Activated B cell treated with CpG ODN at 0.5 μM for 24 hours (primary cell): Measurements from ENCODE around the gene ZC3H12A. TPM values are rescaled to one million over a fixed set of nuclear protein-coding genes. Genes with fewer than 3 reads are reported as not detected.

ENCODE experiments used
- ATAC-seq: fragments of 200-7000 bp; cut with Tn5 transposase; one replicate; pipeline ENCODE4 v1.10.0; 2021; ENCODE audit warnings: low read depth, mild to moderate bottlenecking, moderate library complexity
- CTCF ChIA-PET: fragments of 350-600 bp; sonication (Branson Sonifier 250); formaldehyde crosslinking; loops from one replicate; lab custom pipeline; 2021; ENCODE audit warnings: antibody characterized with exemption; lab: Charles Lee
- POLR2A ChIA-PET: fragments of 350-600 bp; sonication (Branson Sonifier 250); formaldehyde crosslinking; loops from one replicate; lab custom pipeline; 2021; ENCODE audit warnings: antibody characterized with exemption; lab: Charles Lee
- DNase-seq: peaks from one replicate; pipeline ENCODE4 v3.0.0; 2022
- H3K27ac Mint-ChIP-seq: one replicate; pipeline ENCODE4 v1.8.0; 2020; ENCODE audit warnings: mixed read lengths
- H3K27me3 Mint-ChIP-seq: one replicate; pipeline ENCODE4 v1.8.0; 2021; ENCODE audit warnings: mixed read lengths
- H3K36me3 Mint-ChIP-seq: one replicate; pipeline ENCODE4 v1.8.0; 2021; ENCODE audit warnings: low read depth, mixed read lengths
- H3K4me1 Mint-ChIP-seq: one replicate; pipeline ENCODE4 v1.8.0; 2021; ENCODE audit warnings: mixed read lengths
- H3K4me3 Mint-ChIP-seq: one replicate; pipeline ENCODE4 v1.8.0; 2020; ENCODE audit warnings: mild to moderate bottlenecking, mixed read lengths
- H3K9me3 Mint-ChIP-seq: one replicate; pipeline ENCODE4 v1.8.0; 2020; ENCODE audit warnings: mixed read lengths
- intact Hi-C: fragments of 100-400 bp; cut with micrococcal nuclease; formaldehyde crosslinking; loops from one replicate; pipeline ENCODE4 v1.15.1; 2024
- total RNA-seq: library from RNA; stranded (reverse); gene quantifications from 2 replicates; pipeline ENCODE4 v1.2.3, GENCODE V29; 2022
- TF ChIP-seq, protein P1 (sequence below): fragments of 200-600 bp; IDR thresholded peaks from one replicate; pipeline ENCODE4 v1.8.0; 2022; ENCODE audit warnings: antibody characterized with exemption, mild to moderate bottlenecking

Gene ZC3H12A
- total RNA-seq, 1 donor from 2014 or later: 145 TPM

DNA sequence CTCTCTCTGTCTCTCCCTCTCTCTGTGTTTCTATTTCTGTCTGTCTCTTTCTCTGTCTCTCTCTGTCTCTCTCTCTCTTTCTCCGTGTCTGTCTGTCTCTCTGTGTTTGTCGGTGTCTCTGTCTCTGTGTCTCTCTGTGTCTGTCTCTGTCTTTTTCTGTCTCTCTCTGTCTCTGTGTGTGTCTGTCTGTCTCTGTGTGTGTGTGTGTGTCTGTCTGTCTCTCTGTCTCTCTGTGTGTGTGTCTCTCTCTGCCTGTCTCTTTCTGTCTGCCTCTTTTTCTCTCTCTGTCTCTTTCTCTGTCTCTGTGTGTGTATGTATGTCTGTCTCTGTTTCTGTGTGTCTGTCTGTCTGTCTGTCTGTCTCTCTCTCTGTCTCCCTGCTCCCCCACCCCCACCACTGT, 31.7 kb upstream of the ZC3H12A start:
- CTCF ChIA-PET: no interaction called here

DNA sequence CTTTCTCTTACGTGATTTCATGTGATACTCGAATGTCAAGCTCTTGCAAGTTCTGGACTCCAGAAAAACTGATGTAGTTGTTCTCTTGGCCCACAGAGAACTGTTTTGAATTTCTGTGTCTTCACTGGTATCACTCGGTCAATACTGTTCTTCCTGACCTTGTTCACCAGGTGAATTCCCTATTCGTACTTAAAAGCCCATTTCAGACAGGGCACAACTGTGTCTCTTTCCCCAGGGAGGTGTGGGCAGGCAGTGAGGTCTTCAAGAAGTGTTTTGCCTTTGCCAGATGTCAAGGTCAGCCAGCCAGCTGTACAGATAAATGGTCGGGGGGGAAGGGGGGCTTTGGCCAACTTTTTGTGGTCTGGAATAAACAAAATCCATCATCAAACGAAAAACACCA, 27.5 kb upstream of the ZC3H12A start:
- ChIA-PET POLR2A (no interaction called here), CTCF (no interaction called here)
- TF ChIP-seq, protein P1, sequence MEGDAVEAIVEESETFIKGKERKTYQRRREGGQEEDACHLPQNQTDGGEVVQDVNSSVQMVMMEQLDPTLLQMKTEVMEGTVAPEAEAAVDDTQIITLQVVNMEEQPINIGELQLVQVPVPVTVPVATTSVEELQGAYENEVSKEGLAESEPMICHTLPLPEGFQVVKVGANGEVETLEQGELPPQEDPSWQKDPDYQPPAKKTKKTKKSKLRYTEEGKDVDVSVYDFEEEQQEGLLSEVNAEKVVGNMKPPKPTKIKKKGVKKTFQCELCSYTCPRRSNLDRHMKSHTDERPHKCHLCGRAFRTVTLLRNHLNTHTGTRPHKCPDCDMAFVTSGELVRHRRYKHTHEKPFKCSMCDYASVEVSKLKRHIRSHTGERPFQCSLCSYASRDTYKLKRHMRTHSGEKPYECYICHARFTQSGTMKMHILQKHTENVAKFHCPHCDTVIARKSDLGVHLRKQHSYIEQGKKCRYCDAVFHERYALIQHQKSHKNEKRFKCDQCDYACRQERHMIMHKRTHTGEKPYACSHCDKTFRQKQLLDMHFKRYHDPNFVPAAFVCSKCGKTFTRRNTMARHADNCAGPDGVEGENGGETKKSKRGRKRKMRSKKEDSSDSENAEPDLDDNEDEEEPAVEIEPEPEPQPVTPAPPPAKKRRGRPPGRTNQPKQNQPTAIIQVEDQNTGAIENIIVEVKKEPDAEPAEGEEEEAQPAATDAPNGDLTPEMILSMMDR: no peak
- H3K4me1 Mint-ChIP-seq: peaks cover 8% of the 10 kb centered on the region
- DNase-seq: no peak
- ATAC-seq: no peak
- no peaks in the 10 kb centered on the region for H3K9me3 Mint-ChIP-seq
- H3K36me3 Mint-ChIP-seq: no peaks in the 10 kb centered on the region
- intact Hi-C loops: no loop called here
- H3K4me3 Mint-ChIP-seq: no peak overlapping the region
- H3K27me3 Mint-ChIP-seq: peaks cover 18% of the 10 kb centered on the region
- H3K27ac Mint-ChIP-seq: no peak overlapping the region

More for the DNA sequence above, 31.7 kb upstream of the ZC3H12A start:
- Mint-ChIP-seq H3K27me3 (peaks cover 21% of the 10 kb centered on the region), H3K27ac (no peak overlapping the region), H3K36me3 (no peaks in the 10 kb centered on the region), H3K4me1 (no peaks in the 10 kb centered on the region), H3K9me3 (no peaks in the 10 kb centered on the region), H3K4me3 (no peak overlapping the region)
- TF ChIP-seq, protein P1: no peak
- ATAC-seq: no peak
- POLR2A ChIA-PET: no interaction called here
- no peak for DNase-seq
- intact Hi-C loops: no loop called here

- ATAC-seq: no peak
- Mint-ChIP-seq H3K27me3 (peaks cover 9% of the 10 kb centered on the region), H3K4me3 (no peak overlapping the region), H3K27ac (no peak overlapping the region), H3K36me3 (no peaks in the 10 kb centered on the region), H3K4me1 (peaks cover 8% of the 10 kb centered on the region), H3K9me3 (no peaks in the 10 kb centered on the region)
- no peak for DNase-seq
- TF ChIP-seq, protein P1: no peak
- intact Hi-C loops: no loop called here
- ChIA-PET CTCF (no interaction called here), POLR2A (no interaction called here)
These were observed 26.2 kb upstream of the ZC3H12A start for GRCh38 chr1:37448185-37448584.

DNA sequence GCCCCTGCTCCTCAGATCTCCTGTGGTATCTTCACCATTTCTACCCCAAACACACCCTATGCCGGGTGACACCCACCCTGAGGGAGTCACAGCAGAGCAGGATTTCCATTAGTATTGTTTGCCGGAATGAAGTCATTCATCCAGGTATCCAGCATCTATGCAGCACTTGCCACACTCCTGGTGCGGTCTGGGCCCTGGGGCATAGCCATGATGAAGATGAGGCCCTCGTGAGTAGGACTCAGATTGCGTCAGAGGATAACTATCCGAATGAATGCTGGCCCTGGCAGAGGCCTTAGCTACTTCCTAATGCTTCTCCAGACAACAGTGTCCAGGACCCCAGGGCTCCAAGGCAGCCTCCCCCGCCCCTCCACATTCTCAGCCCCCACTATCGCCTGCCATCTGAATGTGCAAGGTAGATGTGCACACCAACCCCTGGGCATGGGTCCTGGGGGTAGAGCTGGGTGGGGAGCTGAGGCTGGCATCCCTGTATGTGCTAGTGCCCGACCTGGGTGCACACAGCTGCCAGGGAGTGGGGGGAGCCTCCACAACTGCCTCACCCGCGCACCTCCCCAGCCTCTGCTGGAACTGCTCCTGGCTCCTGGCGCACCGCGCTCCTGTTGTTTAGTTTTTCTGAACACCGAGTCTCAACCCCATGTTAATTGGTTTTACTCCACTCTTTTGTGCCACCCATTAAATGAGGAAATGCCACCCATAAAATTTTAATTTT, 25.5 kb upstream of the ZC3H12A start:
- Mint-ChIP-seq H3K27ac (no peak overlapping the region), H3K4me1 (peaks cover 8% of the 10 kb centered on the region), H3K36me3 (no peaks in the 10 kb centered on the region), H3K9me3 (no peaks in the 10 kb centered on the region), H3K4me3 (no peak overlapping the region), H3K27me3 (peaks cover 8% of the 10 kb centered on the region)
- ChIA-PET POLR2A (no interaction called here), CTCF (interaction anchor here (3.1 kb wide), 1 partner anchor 38 kb away, joined by 32 read pairs; no protein-coding TSS in a partner anchor)
- ATAC-seq: no peak
- intact Hi-C loops: no loop called here
- no peak for DNase-seq
- TF ChIP-seq, protein P1: no peak

DNA sequence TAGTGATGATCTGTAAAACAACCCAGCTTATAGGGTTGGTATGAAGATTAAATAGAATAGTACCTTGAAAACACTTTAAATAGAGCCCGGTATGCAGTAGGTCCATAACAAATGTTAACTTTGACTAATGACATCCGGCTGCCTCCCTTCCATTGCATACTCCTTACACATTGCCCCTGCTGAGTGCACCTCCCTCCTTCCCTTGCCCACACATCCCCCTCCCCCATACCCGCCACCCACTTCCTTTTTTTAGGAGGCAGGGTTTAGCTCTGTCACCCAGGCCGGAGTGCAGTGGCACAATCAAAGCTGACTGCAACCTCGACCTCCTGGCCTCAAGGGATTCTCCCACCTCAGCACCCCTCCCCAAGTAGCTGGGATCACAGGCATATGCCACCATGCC, 24.4 kb upstream of the ZC3H12A start:
- ChIA-PET CTCF (interaction anchor here (0.6 to 3.1 kb wide), 2 partner anchors 37 to 1021 kb away, joined by 3 to 32 read pairs; no protein-coding TSS in a partner anchor), POLR2A (interaction anchor here (1.3 kb wide), 1 partner anchor 29 kb away, joined by 5 read pairs; no protein-coding TSS in a partner anchor)
- H3K36me3 Mint-ChIP-seq: no peaks in the 10 kb centered on the region
- peaks cover 10% of the 10 kb centered on the region for H3K4me1 Mint-ChIP-seq
- TF ChIP-seq, protein P1: no peak
- H3K27me3 Mint-ChIP-seq: peaks cover 8% of the 10 kb centered on the region
- intact Hi-C loops: no loop called here
- no peaks in the 10 kb centered on the region for H3K9me3 Mint-ChIP-seq
- H3K4me3 Mint-ChIP-seq: no peak overlapping the region
- ATAC-seq: peak; percentile 63
- DNase-seq: no peak
- no peak overlapping the region for H3K27ac Mint-ChIP-seq
